GDM1 (cell line): ENCODE measurements around the gene EIF5.
A peak's percentile ranks its signal among the peaks of the same experiment; 100 is the strongest.

ENCODE experiments used
- DNase-seq: peaks from one replicate; lab custom pipeline; 2025; lab: John Stamatoyannopoulos, UW

Gene EIF5

GRCh38 chr14:103333754-103334643 lies at the start of gene EIF5:
Gene EIF5, plus strand, starts transcription at chr14:103334237. Its CDS starts 1,624 bp downstream, at chr14:103335861.
- peak; percentile 99 for DNase-seq

- DNase-seq, result no peak
These were observed 49.2 kb upstream of the EIF5 start for GRCh38 chr14:103284574-103285467.

GRCh38 chr14:103286460-103286859 lies 47.6 kb upstream of the EIF5 start:
- no peak for DNase-seq

- no peak for DNase-seq
These were observed 46.8 kb upstream of the EIF5 start for GRCh38 chr14:103286968-103287850.

- DNase-seq, result no peak
These were observed 45.8 kb upstream of the EIF5 start for GRCh38 chr14:103288076-103288766.

GRCh38 chr14:103290056-103290455 lies 44.0 kb upstream of the EIF5 start:
- DNase-seq, result no peak

GRCh38 chr14:103290494-103290893 lies 43.5 kb upstream of the EIF5 start:
- no peak for DNase-seq

GRCh38 chr14:103290961-103291360 lies 43.1 kb upstream of the EIF5 start:
- no peak for DNase-seq

- DNase-seq, result peak; percentile 46
These were observed 41.3 kb upstream of the EIF5 start for GRCh38 chr14:103292426-103293374.

- DNase-seq, result no peak
These were observed 40.6 kb upstream of the EIF5 start for GRCh38 chr14:103293465-103293864.

GRCh38 chr14:103294091-103294490 lies 39.9 kb upstream of the EIF5 start:
- no peak for DNase-seq

- DNase-seq, result no peak
These were observed 38.0 kb upstream of the EIF5 start for GRCh38 chr14:103296007-103296406.

GRCh38 chr14:103296987-103297386 lies 37.0 kb upstream of the EIF5 start:
- DNase-seq, result no peak

GRCh38 chr14:103298620-103299019 lies 35.4 kb upstream of the EIF5 start:
- no peak for DNase-seq

GRCh38 chr14:103301512-103302354 lies 32.3 kb upstream of the EIF5 start:
- DNase-seq, result no peak

GRCh38 chr14:103302966-103303365 lies 31.1 kb upstream of the EIF5 start:
- no peak for DNase-seq

GRCh38 chr14:103304706-103305105 lies 29.3 kb upstream of the EIF5 start:
- DNase-seq, result no peak

GRCh38 chr14:103308717-103309616 lies 25.1 kb upstream of the EIF5 start:
- no peak for DNase-seq
